Measurements from ENCODE around the gene VTA1.

- TF ChIP-seq CTCF (IDR thresholded peaks at IDR 0.05), result no peak
- TF ChIP-seq POLR2A (IDR thresholded peaks at IDR 0.05), result no peak
Observed at GRCh38 chr6:142184307-142184706, 37.2 kb downstream of the VTA1 start.

All from esophagus squamous epithelium (tissue), 4 donors.